Peyer's patch (tissue), 4 donors: ENCODE results near the gene RNF214.

Experiments
- CTCF ChIP-seq, 6 experiments: fragments of 450-650 bp in 4 of 6; fragments of 200-600 bp in 2 of 6; sonication (generic) in 1 of 6; IDR thresholded peaks; one replicate each; pipeline ENCODE4 v1.5.1; 2017 to 2019; ENCODE audit warnings: antibody characterized with exemption in 6 of 6, mild to moderate bottlenecking in 3 of 6, moderate library complexity in 1 of 6
- POLR2A ChIP-seq, 2 donors: fragments of 450-650 bp; IDR thresholded peaks; one replicate each; pipeline ENCODE4 v1.5.1; 2017; ENCODE audit warnings: antibody characterized with exemption in 2 of 2, mild to moderate bottlenecking in 2 of 2, moderate library complexity in 2 of 2

GRCh38 chr11:117248341-117248740 is 15.9 kb downstream of the RNF214 start:
- no peak for TF ChIP-seq CTCF (IDR thresholded peaks at IDR 0.05)
- no peak for TF ChIP-seq POLR2A (IDR thresholded peaks at IDR 0.05)
